Measurements from ENCODE around the gene ANGPTL2.

DNA sequence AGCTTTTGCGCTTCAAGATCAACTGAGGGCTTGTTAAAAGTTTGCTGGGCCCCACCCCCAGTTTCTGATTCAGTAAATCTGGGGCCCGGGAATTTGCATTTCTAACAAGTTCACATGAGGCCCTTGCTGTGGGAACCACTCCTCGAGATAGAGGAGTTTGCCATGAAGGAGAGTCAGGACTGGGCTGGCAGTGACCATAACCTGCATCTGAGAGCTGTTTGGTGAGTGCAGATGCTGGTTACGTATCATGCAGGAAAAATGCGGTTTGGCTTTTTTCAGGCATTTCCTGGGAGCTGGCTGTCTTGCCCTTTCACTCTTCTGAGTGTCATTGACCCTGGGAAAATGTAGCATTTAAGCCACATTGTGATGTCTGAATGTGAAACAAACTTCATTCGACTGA lies 9.4 kb upstream of the ANGPTL2 start:
- TF ChIP-seq ZC3H10 (CRISPR knock-in tag; IDR thresholded peaks at IDR 0.05) (no peak), ESRRG (CRISPR knock-in tag; IDR thresholded peaks at IDR 0.05) (no peak), RARB (CRISPR knock-in tag; IDR thresholded peaks at IDR 0.05) (no peak), ZNF565 (CRISPR knock-in tag; conservative IDR thresholded peaks at IDR 0.05; ENCODE audit: low read depth) (no peak), BACH2 (CRISPR knock-in tag; IDR thresholded peaks at IDR 0.05; ENCODE audit: borderline replicate concordance) (no peak), ZFP3 (CRISPR knock-in tag; IDR thresholded peaks at IDR 0.05) (no peak), ISL1 (CRISPR knock-in tag; IDR thresholded peaks at IDR 0.05) (no peak), ZFP30 (CRISPR knock-in tag; IDR thresholded peaks at IDR 0.05) (no peak), CSDC2 (CRISPR knock-in tag; IDR thresholded peaks at IDR 0.05) (no peak), SNAI2 (CRISPR knock-in tag; IDR thresholded peaks at IDR 0.05) (no peak), PPARA (CRISPR knock-in tag; IDR thresholded peaks at IDR 0.05; ENCODE audit: borderline replicate concordance) (no peak), TOX (CRISPR knock-in tag; IDR thresholded peaks at IDR 0.05; ENCODE audit: borderline replicate concordance) (no peak)
- TF ChIP-seq, protein P1, sequence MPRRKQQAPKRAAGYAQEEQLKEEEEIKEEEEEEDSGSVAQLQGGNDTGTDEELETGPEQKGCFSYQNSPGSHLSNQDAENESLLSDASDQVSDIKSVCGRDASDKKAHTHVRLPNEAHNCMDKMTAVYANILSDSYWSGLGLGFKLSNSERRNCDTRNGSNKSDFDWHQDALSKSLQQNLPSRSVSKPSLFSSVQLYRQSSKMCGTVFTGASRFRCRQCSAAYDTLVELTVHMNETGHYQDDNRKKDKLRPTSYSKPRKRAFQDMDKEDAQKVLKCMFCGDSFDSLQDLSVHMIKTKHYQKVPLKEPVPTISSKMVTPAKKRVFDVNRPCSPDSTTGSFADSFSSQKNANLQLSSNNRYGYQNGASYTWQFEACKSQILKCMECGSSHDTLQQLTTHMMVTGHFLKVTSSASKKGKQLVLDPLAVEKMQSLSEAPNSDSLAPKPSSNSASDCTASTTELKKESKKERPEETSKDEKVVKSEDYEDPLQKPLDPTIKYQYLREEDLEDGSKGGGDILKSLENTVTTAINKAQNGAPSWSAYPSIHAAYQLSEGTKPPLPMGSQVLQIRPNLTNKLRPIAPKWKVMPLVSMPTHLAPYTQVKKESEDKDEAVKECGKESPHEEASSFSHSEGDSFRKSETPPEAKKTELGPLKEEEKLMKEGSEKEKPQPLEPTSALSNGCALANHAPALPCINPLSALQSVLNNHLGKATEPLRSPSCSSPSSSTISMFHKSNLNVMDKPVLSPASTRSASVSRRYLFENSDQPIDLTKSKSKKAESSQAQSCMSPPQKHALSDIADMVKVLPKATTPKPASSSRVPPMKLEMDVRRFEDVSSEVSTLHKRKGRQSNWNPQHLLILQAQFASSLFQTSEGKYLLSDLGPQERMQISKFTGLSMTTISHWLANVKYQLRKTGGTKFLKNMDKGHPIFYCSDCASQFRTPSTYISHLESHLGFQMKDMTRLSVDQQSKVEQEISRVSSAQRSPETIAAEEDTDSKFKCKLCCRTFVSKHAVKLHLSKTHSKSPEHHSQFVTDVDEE (CRISPR knock-in tag; IDR thresholded peaks at IDR 0.05), result no peak
